22Rv1 (cell line): ENCODE results near the gene ABCG8.

Experiments
- CTCF ChIP-seq: fragments of 450-650 bp; IDR thresholded peaks from 2 replicates; pipeline ENCODE4 v1.5.1; 2017; ENCODE audit warnings: mild to moderate bottlenecking
- ZFX ChIP-seq: fragments of 450-650 bp; IDR thresholded peaks from 2 replicates; pipeline ENCODE4 v1.6.1; 2017; ENCODE audit warnings: antibody characterized with exemption, borderline replicate concordance

- TF ChIP-seq CTCF (no peak), ZFX (no peak)
Observed at GRCh38 chr2:43810888-43811287, 27.9 kb upstream of the ABCG8 start.
